ENCODE measurements around the gene ACP1.

- TF ChIP-seq POLR2AphosphoS5 (IDR thresholded peaks at IDR 0.05; ENCODE audit: insufficient read depth in 1 of 2, low read depth in 1 of 2) (no peak), CTCF (IDR thresholded peaks at IDR 0.05) (no peak)
Observed at GRCh38 chr2:223451-223850, 41.3 kb upstream of the ACP1 start.
